ENCODE data around the gene TRIM2. TPM values are rescaled to one million over a fixed set of nuclear protein-coding genes. Genes with fewer than 3 reads are reported as not detected.

TRIM2 gene
- total and polyA plus RNA-seq, 8 donors, result 11.0 to 39.2 (median 21.4) TPM

DNA sequence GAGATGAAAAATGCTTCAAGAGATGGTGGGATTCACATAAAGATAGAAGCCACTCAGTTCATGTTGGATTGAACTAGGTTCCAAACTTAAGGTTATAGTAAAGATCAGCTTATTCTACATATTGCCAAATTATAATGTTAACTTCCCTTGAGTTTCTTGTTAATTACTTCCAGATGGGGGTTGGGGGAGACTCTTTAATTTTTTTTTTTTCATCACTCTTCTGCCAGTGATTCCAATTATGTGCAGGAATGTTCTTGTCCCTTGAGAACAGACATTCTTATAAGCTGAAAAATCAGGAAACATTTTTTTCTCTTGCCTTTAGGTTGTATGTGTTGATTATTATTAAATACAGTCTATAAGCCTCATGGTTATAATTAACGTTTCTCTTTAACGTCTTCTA lies 170.2 kb downstream of the TRIM2 start:
- 78% methylated on average over 2 of the region's 2 CpGs for WGBS, 2 donors
- H3K27ac ChIP-seq, result no peak overlapping the region
- H3K4me3 ChIP-seq, result no peak overlapping the region
- no peak for ATAC-seq
- TF ChIP-seq, protein P1, sequence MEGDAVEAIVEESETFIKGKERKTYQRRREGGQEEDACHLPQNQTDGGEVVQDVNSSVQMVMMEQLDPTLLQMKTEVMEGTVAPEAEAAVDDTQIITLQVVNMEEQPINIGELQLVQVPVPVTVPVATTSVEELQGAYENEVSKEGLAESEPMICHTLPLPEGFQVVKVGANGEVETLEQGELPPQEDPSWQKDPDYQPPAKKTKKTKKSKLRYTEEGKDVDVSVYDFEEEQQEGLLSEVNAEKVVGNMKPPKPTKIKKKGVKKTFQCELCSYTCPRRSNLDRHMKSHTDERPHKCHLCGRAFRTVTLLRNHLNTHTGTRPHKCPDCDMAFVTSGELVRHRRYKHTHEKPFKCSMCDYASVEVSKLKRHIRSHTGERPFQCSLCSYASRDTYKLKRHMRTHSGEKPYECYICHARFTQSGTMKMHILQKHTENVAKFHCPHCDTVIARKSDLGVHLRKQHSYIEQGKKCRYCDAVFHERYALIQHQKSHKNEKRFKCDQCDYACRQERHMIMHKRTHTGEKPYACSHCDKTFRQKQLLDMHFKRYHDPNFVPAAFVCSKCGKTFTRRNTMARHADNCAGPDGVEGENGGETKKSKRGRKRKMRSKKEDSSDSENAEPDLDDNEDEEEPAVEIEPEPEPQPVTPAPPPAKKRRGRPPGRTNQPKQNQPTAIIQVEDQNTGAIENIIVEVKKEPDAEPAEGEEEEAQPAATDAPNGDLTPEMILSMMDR (IDR thresholded peaks at IDR 0.05), result no peak
- FAIRE-seq, result no peak
- H3K36me3 ChIP-seq, result no peaks in the 10 kb centered on the region
- H3K4me1 ChIP-seq, result no peaks in the 10 kb centered on the region
- DNase-seq, result no peak
- H3K27me3 ChIP-seq, result no peaks in the 10 kb centered on the region
- no peaks in the 10 kb centered on the region for H3K9me3 ChIP-seq
- intact Hi-C loops (cut with DNase I), result no loop called here

DNA sequence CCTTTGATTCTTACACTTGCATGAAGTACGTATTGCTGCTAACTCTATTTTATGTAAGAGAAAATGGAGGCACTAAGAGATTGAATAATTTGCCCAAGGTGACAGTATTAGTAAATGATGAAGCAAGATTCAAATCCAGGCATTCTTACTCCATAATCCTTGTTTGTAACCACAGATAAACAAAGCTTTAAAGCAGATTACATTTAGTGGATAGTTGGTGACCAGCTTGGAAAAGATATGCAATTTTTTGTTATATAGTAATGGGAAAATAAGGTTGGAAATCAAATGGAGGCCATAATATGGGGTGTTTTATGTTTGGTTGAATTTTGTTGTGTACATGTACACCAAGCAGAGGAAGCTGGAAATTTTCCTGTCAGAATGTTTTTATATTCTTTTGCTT lies 171.1 kb downstream of the TRIM2 start:
- Histone ChIP-seq H3K4me1 (no peaks in the 10 kb centered on the region), H3K4me3 (no peak overlapping the region), H3K9me3 (no peaks in the 10 kb centered on the region), H3K27ac (no peak overlapping the region), H3K36me3 (no peaks in the 10 kb centered on the region), H3K27me3 (no peaks in the 10 kb centered on the region)
- TF ChIP-seq, protein P1 (IDR thresholded peaks at IDR 0.05), result no peak
- 92 to 100% methylated on average over 1 of the region's 1 CpG for WGBS, 2 donors
- intact Hi-C loops (cut with DNase I), result no loop called here
- DNase-seq (no peak), ATAC-seq (no peak), FAIRE-seq (no peak)

DNA sequence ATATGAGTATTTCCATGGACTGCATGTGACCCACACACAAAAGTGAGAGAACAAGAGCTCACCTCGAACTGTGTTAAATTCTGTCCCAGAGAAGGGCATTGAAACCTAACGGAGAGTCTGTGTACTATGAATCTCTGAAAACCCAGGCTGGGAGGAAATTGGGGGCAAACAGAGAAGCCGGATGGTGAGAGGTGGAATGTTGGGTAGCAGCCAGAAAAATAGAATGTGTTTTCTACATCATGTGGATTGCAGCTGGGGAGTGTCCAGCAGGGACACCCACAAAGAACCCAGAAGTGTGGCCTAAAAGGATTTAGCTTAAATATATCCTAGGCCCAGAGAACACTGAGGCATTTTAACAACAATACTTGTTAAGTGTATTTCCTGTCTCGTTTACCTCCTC lies 178.9 kb downstream of the TRIM2 start:
- ATAC-seq, result no peak
- no peak overlapping the region for H3K4me3 ChIP-seq
- no peaks in the 10 kb centered on the region for H3K36me3 ChIP-seq
- no peaks in the 10 kb centered on the region for H3K4me1 ChIP-seq
- H3K27me3 ChIP-seq, result no peaks in the 10 kb centered on the region
- intact Hi-C loops (cut with DNase I), result no loop called here
- WGBS, 2 donors, result 84 to 85% methylated on average over 4 of the region's 4 CpGs
- H3K9me3 ChIP-seq, result no peaks in the 10 kb centered on the region
- TF ChIP-seq, protein P1 (IDR thresholded peaks at IDR 0.05), result no peak
- no peak for DNase-seq
- no peak overlapping the region for H3K27ac ChIP-seq
- no peak for FAIRE-seq

DNA sequence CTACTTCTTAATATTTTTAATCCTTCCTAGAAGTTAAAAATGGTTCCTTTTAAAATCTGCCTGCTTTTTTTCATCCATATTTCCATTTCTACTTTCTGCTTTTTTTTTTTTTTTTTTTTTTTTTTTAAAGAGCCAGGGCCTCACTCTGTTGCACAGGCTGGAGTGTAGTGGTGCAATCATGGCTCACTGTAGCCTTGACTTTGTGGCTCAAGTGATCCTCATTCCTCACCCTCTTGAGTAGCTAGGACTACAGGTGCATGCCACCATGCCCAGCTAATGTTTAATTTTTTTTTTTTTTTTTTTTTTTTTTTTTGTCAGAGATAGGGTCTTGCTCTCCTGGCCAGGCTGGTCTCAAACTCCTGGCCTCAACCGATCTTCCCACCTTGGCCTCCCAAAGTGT lies 179.9 kb downstream of the TRIM2 start:
- no peak overlapping the region for H3K27ac ChIP-seq
- DNase-seq (no peak), FAIRE-seq (no peak), ATAC-seq (no peak)
- no peaks in the 10 kb centered on the region for H3K27me3 ChIP-seq
- intact Hi-C loops (cut with DNase I), result no loop called here
- no peak overlapping the region for H3K4me3 ChIP-seq
- H3K36me3 ChIP-seq, result no peaks in the 10 kb centered on the region
- WGBS, 2 donors, result 100% methylated on average over 1 of the region's 1 CpG
- TF ChIP-seq, protein P1 (IDR thresholded peaks at IDR 0.05), result no peak
- no peaks in the 10 kb centered on the region for H3K4me1 ChIP-seq
- no peaks in the 10 kb centered on the region for H3K9me3 ChIP-seq

DNA sequence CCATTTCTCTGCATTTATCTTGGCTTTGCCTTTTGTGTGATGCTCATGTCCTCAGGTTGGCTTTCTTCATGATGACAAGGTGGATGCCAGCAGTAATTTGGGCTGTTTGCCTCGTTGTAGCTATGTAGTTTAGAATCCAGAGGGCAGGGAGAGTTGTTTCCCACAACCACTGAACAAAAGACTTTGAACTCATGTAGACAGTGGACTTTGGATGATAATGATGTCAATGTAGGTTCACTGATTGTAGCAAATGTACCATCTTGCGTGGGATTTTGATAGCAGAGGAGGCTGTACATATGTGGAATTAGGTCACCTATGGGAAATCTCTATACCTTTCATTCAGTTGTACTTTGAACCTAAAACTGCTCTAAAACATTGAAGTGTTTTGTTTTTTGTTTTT lies 181.5 kb downstream of the TRIM2 start:
- no peak overlapping the region for H3K27ac ChIP-seq
- H3K36me3 ChIP-seq, result no peaks in the 10 kb centered on the region
- 81 to 86% methylated on average over 2 of the region's 2 CpGs for WGBS, 2 donors
- intact Hi-C loops (cut with DNase I), result no loop called here
- no peaks in the 10 kb centered on the region for H3K27me3 ChIP-seq
- no peak for DNase-seq
- no peak for FAIRE-seq
- H3K4me3 ChIP-seq, result no peak overlapping the region
- ATAC-seq, result no peak
- H3K9me3 ChIP-seq, result no peaks in the 10 kb centered on the region
- H3K4me1 ChIP-seq, result no peaks in the 10 kb centered on the region
- TF ChIP-seq, protein P1 (IDR thresholded peaks at IDR 0.05), result no peak
